K562 (cell line): ENCODE measurements around the gene WNK2. TPM values are rescaled to one million over a fixed set of nuclear protein-coding genes. Genes with fewer than 3 reads are reported as not detected.

ENCODE experiments used
- ATAC-seq: fragments of 200-7000 bp; cut with Tn5 transposase; 3 replicates; pipeline ENCODE4 v1.9.1; 2020; ENCODE audit warnings: moderate library complexity
- BruUV-seq: library from RNA; stranded (reverse); fragments of 400-500 nt; replicated peaks from 2 replicates; lab custom pipeline; 2021; lab: Mats Ljungman, UMichigan
- CTCF ChIA-PET: fragments of 300-600 bp; formaldehyde crosslinking; extraction: SDS; loops from one replicate; lab custom pipeline; 2021; ENCODE audit warnings: low intra/inter-chr PET ratio; lab: Yijun Ruan, JAX
- POLR2A ChIA-PET: fragments of 300-600, 350-650 bp; sonication (Branson Sonifier 250); formaldehyde crosslinking; extraction: SDS; loops from one replicate; lab custom pipeline; 2021; ENCODE audit warnings: antibody characterized with exemption, inconsistent platforms; lab: Yijun Ruan, JAX
- DNase-seq, 4 experiments: peaks; one replicate each; pipeline versions ENCODE4 v3.0.0 to v3.0.0-alpha.2; 2011 to 2018; ENCODE audit warnings: low spot score in 3 of 4, mixed read lengths in 3 of 4; ENCODE audit errors: extremely low read depth in 1 of 4
- FAIRE-seq: peaks from 2 replicates; lab custom pipeline; 2011; peaks lifted over from hg19 to GRCh38; lab: Jason Lieb, UNC
- H2AFZ ChIP-seq: 2 replicates; pipeline ENCODE4 v1.6.0; 2011; ENCODE audit warnings: low read depth, low read length, control low read depth, inconsistent platforms
- H3K27ac ChIP-seq: fragments of 200-600 bp; 3 replicates; pipeline ENCODE4 v1.8.0; 2011; ENCODE audit warnings: low read depth, mild to moderate bottlenecking, control low read depth, inconsistent platforms, low read length, moderate library complexity, mixed read lengths; ENCODE audit errors: extremely low read depth
- H3K27me3 ChIP-seq, 2 experiments: fragments of 300-600 bp in 1 of 2; 2 replicates in 1 of 2; 3 replicates in 1 of 2; pipeline versions ENCODE4 v1.6.0 to v1.8.0; 2011; ENCODE audit warnings: inconsistent platforms in 2 of 2, low read length in 2 of 2, mild to moderate bottlenecking in 1 of 2, mixed read lengths in 1 of 2, moderate library complexity in 1 of 2; ENCODE audit not compliant: control insufficient read depth in 2 of 2, insufficient read depth in 2 of 2
- H3K36me3 ChIP-seq: fragments of 300-600 bp; 3 replicates; pipeline ENCODE4 v1.8.0; 2011; ENCODE audit warnings: mild to moderate bottlenecking, low read length, inconsistent platforms; ENCODE audit not compliant: control insufficient read depth, insufficient read depth
- H3K4me1 ChIP-seq, 2 experiments: fragments of 200-600 bp in 1 of 2; replicated peaks in 1 of 2; 2 replicates in 1 of 2; 3 replicates in 1 of 2; pipeline versions ENCODE4 v1.5.1 to v1.8.0; 2011; ENCODE audit warnings: inconsistent platforms in 2 of 2, low read length in 2 of 2, mild to moderate bottlenecking in 1 of 2, mixed read lengths in 1 of 2, moderate library complexity in 1 of 2; ENCODE audit not compliant: control insufficient read depth in 2 of 2, insufficient read depth in 2 of 2
- H3K4me2 ChIP-seq: 2 replicates; pipeline ENCODE4 v1.6.1; 2011; ENCODE audit warnings: low read length, control low read depth, inconsistent platforms, mixed read lengths; ENCODE audit not compliant: insufficient read depth
- H3K4me3 ChIP-seq: fragments of 200-600 bp; sonication (generic), shearing (Covaris generic); 2 replicates; pipeline ENCODE4 v1.5.1; 2016; ENCODE audit warnings: control low read depth, inconsistent platforms
- H3K79me2 ChIP-seq: fragments of 200-600 bp; 3 replicates; pipeline ENCODE4 v1.8.0; 2011; ENCODE audit warnings: low read length, inconsistent platforms; ENCODE audit not compliant: control insufficient read depth, insufficient read depth
- H3K9ac ChIP-seq, 2 experiments: 2 replicates each; pipeline versions ENCODE4 v1.6.0 to v1.6.1; 2011; ENCODE audit warnings: low read depth in 2 of 2, low read length in 2 of 2, control low read depth in 1 of 2, inconsistent platforms in 1 of 2, mild to moderate bottlenecking in 1 of 2, mixed read lengths in 1 of 2; ENCODE audit not compliant: insufficient read depth in 1 of 2
- H3K9me1 ChIP-seq: one replicate; pipeline ENCODE4 v1.6.0; 2011; ENCODE audit warnings: inconsistent platforms, mild to moderate bottlenecking, low read length, moderate library complexity; ENCODE audit not compliant: control insufficient read depth, insufficient read depth
- H3K9me3 ChIP-seq: replicated peaks from 2 replicates; pipeline ENCODE4 v1.5.1; 2011; ENCODE audit warnings: low read depth, low read length, inconsistent platforms; ENCODE audit not compliant: control insufficient read depth, insufficient read depth
- H4K20me1 ChIP-seq: replicated peaks from 2 replicates; pipeline ENCODE4 v1.6.1; 2011; ENCODE audit warnings: low read length, inconsistent platforms, mixed read lengths; ENCODE audit not compliant: control insufficient read depth, insufficient read depth
- BRD4 ChIP-seq: fragments of 200-600 bp; sonication (generic); IDR thresholded peaks from 2 replicates; pipeline ENCODE4 v1.6.1; 2017; ENCODE audit warnings: inconsistent platforms
- CTBP1 ChIP-seq: fragments of 450-650 bp; IDR thresholded peaks from 2 replicates; pipeline ENCODE4 v1.6.1; 2016; ENCODE audit warnings: borderline replicate concordance
- HNRNPLL ChIP-seq: fragments of 200-400 bp; formaldehyde crosslinking; IDR thresholded peaks from 2 replicates; pipeline ENCODE4 v1.6.1; 2017; ENCODE audit warnings: low read length, low read depth, mild to moderate bottlenecking; ENCODE audit not compliant: poor library complexity, severe bottlenecking
- RAD21 ChIP-seq, 2 experiments: fragments of 250-450 bp in 1 of 2; fragments of 450-650 bp in 1 of 2; sonication (Bioruptor Pico) in 1 of 2; formaldehyde crosslinking in 1 of 2; IDR thresholded peaks in 1 of 2; conservative IDR thresholded peaks in 1 of 2; 2 replicates each; pipeline versions ENCODE4 v1.4.0 to v1.8.0; 2020 to 2022; ENCODE audit warnings: mild to moderate bottlenecking in 2 of 2, moderate library complexity in 1 of 2
- TAL1 ChIP-seq: fragments of 450-650 bp; IDR thresholded peaks from 2 replicates; pipeline ENCODE4 v1.6.1; 2016; ENCODE audit warnings: mild to moderate bottlenecking
- ZNF584 ChIP-seq: fragments of 200-800 bp; sonication (Bioruptor generic); IDR thresholded peaks from 2 replicates; pipeline ENCODE4 v1.6.1; 2016; ENCODE audit warnings: low read depth, mild to moderate bottlenecking, missing genetic modification characterization, missing compliant biosample characterization
- WGBS: fragments of 100-300 bp; shearing (Covaris generic); methylation state at CpG from one replicate; pipeline ENCODE4 v1.1.6; 2016; ENCODE audit warnings: low coverage, mixed read lengths; ENCODE audit not compliant: insufficient coverage; ENCODE audit errors: missing lambda C conversion rate; 5-methylcytosine and 5-hydroxymethylcytosine counted together
- in situ Hi-C: fragments of 300-500 bp; cut with MboI; formaldehyde crosslinking; loops from 4 replicates; pipeline ENCODE4 v1.15.0; 2018; ENCODE audit warnings: inconsistent platforms, mixed read lengths
- intact Hi-C: fragments of 100-400 bp; cut with micrococcal nuclease; formaldehyde crosslinking; loops from 2 replicates; pipeline ENCODE4 v1.14.2; 2022
- polyA plus RNA-seq, 8 experiments: library from polyadenylated mRNA; depleted of rRNA in 4 of 8; stranded (reverse) in 5 of 8; unstranded in 3 of 8; fragments of >200 nt; fragmentation: Nextera tagmentation in 2 of 8; fragmentation: Illumina TruSeq in 1 of 8; extraction: Ambion mirVana in 2 of 8; extraction: Trizol in 1 of 8; gene quantifications; 2 replicates each; pipeline versions ENCODE4 v1.2.1 to v1.2.3, GENCODE V29; 2011 to 2014; ENCODE audit warnings: inconsistent platforms in 1 of 8, missing spikeins in 1 of 8
- total RNA-seq, 7 experiments: library from RNA; depleted of rRNA in 6 of 7; stranded (reverse); fragments of >200 nt in 6 of 7; fragmentation: Illumina TruSeq in 2 of 7; extraction: Trizol in 2 of 7; gene quantifications; 2 replicates each; pipeline versions ENCODE4 v1.2.1 to v1.2.3, GENCODE V29; 2011 to 2021; ENCODE audit warnings: low replicate concordance in 1 of 7
- TF ChIP-seq, protein P1 (sequence below), 3 experiments: IDR thresholded peaks in 2 of 3; conservative IDR thresholded peaks in 1 of 3; 2 replicates each; pipeline ENCODE4 v1.5.1; 2011 to 2012; ENCODE audit warnings: low read length in 3 of 3, mild to moderate bottlenecking in 3 of 3, control low read depth in 2 of 3, improper control_type of control experiment in 1 of 3, inconsistent platforms in 1 of 3, low read depth in 1 of 3, mixed read lengths in 1 of 3, moderate library complexity in 1 of 3; ENCODE audit not compliant: insufficient read depth in 2 of 3
- TF ChIP-seq, protein P2 (sequence below): fragments of 250-450 bp; sonication (Bioruptor Pico); IDR thresholded peaks from 2 replicates; pipeline ENCODE4 v1.8.0; 2022; ENCODE audit warnings: moderate library complexity, mild to moderate bottlenecking, inconsistent platforms

WNK2 gene
- total and polyA plus RNA-seq, 9 of the 15 experiments (the other 6 are each of a cell fraction or from before 2014, with no cell fraction given): 0.36 to 3.3 (median 0.64) TPM; not detected in 2

DNA sequence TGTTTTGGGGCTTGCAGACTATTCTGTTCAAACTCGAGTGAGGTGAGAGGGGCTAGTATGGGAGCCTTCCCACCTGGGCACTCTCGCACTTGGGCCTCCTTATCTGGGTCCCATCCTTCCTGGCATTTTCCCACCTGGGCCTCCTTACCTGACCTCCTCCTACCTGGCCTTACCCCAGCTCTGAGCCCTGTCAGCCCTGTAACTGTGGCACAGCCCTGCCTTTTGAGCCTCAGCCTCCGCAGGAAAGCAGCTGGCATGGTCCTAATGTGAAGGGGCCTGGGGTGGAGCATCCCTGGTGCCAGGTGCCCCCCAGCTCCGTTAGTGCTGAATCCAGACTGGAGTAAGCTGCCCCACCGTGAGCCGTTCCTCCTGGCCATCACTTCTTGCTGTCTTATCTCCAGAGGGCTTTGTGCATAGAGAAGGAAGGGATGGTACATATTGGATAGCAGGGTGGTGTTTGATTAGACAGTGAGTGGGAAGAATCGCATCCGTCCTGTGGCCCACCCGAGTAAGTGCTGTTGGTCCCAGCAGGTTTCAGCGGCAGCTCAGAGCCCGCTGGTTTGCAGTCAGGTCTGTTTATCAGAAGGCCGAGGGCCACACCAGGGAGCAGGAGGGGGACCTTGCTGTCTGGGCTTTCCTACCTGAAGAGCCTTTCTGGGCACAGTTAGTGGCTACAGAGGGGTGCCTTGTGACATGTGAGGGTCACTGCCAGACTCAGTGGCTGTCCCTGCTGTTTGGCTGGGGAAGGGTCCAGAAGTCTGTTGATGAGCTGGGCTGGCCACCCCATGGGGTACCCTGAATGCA is 76.5 kb downstream of the WNK2 start (continued):
- TF ChIP-seq HNRNPLL (no peak), TAL1 (no peak), CTBP1 (no peak), ZNF584 (CRISPR knock-in tag) (no peak)
- TF ChIP-seq, protein P1, sequence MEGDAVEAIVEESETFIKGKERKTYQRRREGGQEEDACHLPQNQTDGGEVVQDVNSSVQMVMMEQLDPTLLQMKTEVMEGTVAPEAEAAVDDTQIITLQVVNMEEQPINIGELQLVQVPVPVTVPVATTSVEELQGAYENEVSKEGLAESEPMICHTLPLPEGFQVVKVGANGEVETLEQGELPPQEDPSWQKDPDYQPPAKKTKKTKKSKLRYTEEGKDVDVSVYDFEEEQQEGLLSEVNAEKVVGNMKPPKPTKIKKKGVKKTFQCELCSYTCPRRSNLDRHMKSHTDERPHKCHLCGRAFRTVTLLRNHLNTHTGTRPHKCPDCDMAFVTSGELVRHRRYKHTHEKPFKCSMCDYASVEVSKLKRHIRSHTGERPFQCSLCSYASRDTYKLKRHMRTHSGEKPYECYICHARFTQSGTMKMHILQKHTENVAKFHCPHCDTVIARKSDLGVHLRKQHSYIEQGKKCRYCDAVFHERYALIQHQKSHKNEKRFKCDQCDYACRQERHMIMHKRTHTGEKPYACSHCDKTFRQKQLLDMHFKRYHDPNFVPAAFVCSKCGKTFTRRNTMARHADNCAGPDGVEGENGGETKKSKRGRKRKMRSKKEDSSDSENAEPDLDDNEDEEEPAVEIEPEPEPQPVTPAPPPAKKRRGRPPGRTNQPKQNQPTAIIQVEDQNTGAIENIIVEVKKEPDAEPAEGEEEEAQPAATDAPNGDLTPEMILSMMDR (IDR thresholded peaks at IDR 0.05 in 2 of 3, conservative IDR thresholded peaks at IDR 0.05 in 1 of 3; ENCODE audit: insufficient read depth in 2 of 3, low read depth in 1 of 3, low read length in 3 of 3): no peak
- TF ChIP-seq, protein P2, sequence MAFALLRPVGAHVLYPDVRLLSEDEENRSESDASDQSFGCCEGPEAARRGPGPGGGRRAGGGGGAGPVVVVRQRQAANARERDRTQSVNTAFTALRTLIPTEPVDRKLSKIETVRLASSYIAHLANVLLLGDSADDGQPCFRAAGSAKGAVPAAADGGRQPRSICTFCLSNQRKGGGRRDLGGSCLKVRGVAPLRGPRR: no peak
- TF ChIP-seq, all 486 proteins: peak for 0

DNA sequence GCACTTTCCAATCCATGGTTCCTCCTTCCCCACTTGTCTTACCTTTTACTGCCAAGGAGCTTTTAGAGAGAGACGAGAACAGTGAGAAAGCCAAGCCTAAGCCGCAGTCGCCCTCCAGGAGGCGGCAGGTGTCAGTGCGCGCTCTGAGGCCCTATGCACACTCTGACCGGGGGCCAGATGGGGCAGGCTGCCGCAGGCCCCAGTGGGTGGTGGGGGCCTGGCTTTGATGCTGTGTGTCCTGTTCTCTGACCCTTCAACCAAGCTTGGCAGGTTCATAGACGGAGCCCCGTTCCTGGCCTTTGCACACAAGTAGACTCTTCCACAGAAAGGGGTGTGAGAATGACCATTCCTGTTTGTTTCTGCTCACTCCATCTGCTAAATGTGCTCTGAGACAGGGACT is 77.3 kb downstream of the WNK2 start:
- no peak overlapping the region for H3K4me3 ChIP-seq
- ATAC-seq (peak; percentile 74), DNase-seq (peak in 1 of 4 experiments; percentile 23), FAIRE-seq (no peak)
- H4K20me1 ChIP-seq: peaks cover 7% of the 10 kb centered on the region
- H3K4me2 ChIP-seq: no peak overlapping the region
- no peaks in the 10 kb centered on the region for H3K9me3 ChIP-seq
- POLR2A ChIA-PET: interaction anchor here (1.1 kb wide), 1 partner anchor 37 kb away, joined by 3 read pairs; no protein-coding TSS in a partner anchor
- BruUV-seq: no TSS peak
- WGBS: 11% methylated on average over 10 of the region's 10 CpGs
- H3K9ac ChIP-seq: no peak overlapping the region
- H3K4me1 ChIP-seq: peaks cover 0 to 9% of the 10 kb centered on the region in 2 experiments; a peak in 2 of 5 replicates
- H3K9me1 ChIP-seq: peaks cover 2% of the 10 kb centered on the region
- intact Hi-C loops: no loop called here
- in situ Hi-C loops: no loop called here
- no peaks in the 10 kb centered on the region for H3K79me2 ChIP-seq
- H2AFZ ChIP-seq: no peak overlapping the region
- no peak overlapping the region for H3K27ac ChIP-seq
- TF ChIP-seq RAD21 (CRISPR knock-in tag; conservative IDR thresholded peaks at IDR 0.05 in 1 of 2, IDR thresholded peaks at IDR 0.05 in 1 of 2) (peak in 1 of 2 experiments; percentile 23; a peak in 1 of 4 replicates), BRD4 (no peak)
- TF ChIP-seq, protein P1 (IDR thresholded peaks at IDR 0.05 in 2 of 3, conservative IDR thresholded peaks at IDR 0.05 in 1 of 3; ENCODE audit: insufficient read depth in 2 of 3, low read depth in 1 of 3, low read length in 3 of 3): peak in 2 of 3 experiments; percentile 28 to 52; a peak in 3 of 6 replicates
- peaks cover 21 to 87% of the 10 kb centered on the region in 2 experiments for H3K27me3 ChIP-seq
- no peaks in the 10 kb centered on the region for H3K36me3 ChIP-seq
- CTCF ChIA-PET: no interaction called here
